NCI-H345 treated with DMSO at 0.1 percent for 48 hours (cell line): ENCODE measurements around the gene TUT1.
"Not testable (repeated sequence)": the region's sequence is repeated elsewhere in the genome, so short reads cannot be mapped to it uniquely, and the experiment has no call there.

Experiments
- DNase-seq: peaks from one replicate; lab custom pipeline; 2025; ENCODE audit not compliant: unreplicated experiment; lab: John Stamatoyannopoulos, UW

TUT1 gene

DNA sequence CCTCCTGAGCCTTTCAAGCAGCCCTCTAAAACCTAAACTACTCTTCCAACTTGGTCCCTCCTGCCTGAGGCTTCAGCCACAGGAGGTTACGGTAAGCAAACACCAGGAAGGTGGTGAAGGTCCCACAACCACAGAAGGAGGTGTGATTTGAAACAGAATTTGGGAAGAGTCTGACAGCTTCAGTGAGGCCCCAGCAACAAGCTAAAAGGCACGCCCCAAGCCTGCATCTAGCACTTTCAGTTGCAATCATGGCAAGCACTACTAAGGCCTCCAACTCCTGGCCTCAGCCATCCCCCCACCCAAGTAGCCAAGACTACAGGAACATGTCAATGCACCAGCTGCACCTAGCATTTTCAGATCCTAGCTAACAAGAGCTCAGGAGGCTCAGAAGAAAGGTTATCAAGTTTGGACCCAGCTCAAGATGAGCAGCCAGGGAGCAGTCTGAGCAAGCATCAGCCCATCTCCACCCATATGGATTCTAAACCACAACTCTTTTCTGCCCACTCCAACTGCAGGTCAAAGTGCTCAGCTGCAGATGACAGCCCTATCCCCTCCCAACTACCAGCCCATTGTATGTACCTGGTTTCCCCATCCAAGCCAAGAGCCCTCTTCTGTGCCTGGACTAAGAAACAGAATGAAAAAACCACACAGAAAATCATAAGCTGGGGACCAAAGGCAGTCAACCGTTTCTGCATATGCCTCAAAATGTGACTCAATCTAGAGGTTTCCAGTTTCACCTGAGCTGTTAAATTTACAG, 34.3 kb downstream of the TUT1 start:
- no peak for DNase-seq

DNA sequence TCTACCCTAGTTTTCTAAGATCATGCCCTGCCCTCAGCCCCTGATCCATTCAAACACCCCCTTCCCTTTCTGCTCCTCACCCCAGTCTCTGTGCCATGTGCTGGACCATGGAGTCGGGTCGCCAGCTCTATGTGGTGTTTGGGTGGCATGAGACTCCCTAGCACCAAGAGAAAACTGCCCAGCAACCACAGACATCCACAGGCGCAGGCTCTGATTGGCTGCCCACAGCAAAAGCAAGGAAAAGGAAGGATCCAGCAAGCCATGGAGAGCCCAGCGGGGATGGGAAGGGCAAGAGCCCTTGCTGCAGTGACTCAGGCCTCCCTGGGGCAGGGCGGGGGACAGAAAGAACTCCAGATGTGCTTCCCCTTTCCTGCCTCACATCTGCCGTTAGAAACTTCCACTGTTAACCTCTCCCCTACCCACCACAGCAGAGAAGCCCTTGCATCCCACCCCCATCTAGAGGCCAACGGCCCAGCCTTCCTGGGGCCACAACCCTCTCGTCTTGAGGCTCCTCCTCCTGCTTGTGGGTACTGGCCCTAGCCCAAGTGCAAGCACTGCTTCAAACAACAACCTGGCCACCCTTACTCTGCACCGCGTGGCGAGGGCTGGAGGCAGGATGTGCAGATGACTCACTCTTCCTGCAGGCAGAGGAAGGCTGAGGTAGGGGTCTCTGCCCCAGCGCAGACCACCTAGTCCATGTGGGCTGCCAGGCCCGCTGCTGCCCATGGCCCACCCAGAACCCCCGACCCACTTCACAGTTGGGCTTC, 35.0 kb downstream of the TUT1 start:
- no peak for DNase-seq

DNA sequence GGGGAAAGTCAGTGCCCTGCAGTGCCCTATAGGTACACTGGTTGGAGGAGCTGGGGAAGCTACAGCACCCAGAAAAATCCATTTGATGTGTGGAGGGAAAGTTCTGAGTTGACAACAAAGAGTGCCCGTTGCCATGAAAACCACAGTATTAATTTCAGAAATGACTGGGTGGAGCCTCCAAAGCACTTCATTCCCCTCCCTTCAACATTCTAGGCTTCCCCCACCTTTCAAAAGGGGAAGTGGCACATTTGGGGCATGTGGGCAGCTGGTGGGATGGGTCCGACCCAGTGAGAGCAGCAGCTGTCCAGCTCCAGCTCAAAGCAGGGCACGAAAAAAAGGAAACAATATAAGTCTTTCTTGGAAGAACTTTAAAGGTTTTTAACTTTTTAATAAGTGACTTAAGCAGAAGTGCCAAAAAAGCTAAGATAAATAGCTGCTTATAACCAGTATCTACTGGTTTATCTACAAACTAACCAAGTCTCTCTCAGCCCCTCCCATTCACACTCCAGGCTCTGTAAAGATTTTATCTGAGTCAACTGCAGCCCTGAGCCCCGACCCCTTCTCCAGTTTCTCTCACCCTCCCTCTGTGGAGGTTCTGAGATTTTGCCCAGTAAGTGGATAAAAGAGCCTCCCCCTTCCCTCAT, 35.7 kb downstream of the TUT1 start:
- DNase-seq: no peak

DNA sequence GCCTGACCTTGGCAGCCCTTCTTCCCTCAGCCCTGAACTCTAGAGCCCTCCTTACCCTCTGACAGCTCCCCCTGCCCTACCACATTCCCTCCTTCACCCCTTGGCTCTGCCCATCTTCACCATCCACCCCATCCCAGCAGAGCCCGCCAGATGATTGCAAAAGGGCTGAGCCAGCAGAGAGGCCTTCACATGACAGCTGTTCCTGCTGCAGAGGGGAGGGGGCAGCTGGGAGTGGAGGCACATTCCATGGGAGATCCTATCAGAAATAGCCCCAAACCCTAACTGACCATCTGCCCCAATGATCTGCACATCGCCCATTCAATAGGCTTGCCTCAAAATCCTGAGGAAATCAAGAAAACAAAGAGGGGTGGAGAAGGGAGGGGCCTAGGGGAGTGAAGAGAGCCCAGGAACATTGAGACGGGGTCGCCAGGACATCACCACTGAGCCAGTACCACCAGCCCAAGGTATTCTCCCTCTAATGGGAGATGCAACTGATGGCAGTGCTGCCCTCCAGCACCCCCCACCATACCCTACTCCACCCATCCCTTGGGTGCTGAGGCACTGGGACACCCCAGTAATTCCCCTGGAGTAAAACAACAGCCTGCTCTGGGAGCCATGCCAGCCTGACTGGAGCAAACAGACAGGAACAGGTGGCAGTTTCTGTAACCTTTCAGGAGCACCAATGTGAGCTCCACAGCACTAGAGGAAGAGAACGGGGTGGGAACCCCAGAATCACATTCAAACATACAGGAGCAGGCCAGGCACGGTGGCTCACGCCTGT, 36.7 kb downstream of the TUT1 start:
- DNase-seq: no peak

DNA sequence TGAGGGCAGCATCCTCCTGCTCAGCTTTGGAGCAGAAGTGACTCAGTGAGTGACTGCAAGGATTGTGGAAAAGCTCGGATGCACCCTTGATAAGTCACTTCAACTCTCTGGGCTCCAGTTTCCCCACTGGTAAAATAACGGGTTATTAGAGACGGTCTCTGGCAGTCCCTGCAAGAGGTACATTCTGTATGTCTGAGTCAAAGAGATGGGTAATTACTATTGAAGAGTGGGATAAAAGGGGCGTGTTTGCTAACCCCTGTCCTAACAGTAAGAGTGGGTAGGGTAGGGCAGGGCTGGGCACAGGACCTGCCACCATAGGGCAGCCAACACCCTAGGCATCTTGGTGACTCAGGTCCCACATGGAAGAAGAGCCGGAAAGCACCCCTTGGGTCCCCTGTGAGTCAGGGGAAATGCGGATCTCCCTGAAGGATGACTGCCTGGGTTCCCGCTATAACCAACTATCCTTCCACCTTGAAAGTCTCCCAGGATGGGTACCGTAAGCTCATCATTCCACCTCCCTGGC, 37.4 kb downstream of the TUT1 start:
- DNase-seq: no peak

DNA sequence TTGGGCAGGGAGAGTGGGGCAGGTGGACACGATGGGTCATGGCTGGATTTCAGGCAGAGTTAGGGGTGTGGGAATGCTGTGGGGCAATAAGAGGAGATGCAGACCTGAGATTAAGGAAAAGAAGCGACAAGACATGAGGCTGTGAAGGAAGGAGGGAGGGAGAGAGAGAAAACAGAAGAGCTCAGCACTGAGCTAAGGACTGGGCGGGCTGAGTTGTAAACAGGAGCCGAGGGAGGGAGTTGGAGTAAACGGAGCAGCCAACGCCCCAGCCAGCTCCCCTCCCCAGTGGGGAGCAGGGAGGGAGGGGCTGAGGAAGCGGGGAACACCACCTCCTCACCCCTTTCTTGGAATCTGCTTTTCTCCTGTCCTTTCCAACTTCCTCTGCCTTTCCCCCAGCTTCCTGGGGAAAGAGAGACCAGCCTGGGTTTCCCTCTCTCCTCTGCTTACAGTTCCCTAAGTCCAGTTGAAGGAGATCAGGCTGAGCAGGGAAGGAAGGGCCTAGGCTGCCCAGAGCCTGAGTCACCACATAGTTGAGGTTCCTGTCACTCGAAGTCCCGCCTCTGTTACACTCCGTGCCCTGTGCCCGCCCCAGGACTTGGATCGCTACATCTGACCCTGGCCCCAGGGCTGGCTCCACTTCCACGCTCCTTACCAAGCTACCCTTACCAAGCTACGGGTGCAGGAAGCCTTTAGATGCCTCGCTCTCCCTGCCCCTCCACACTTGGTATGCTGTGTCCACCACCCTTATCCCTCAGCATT, 38.1 kb downstream of the TUT1 start:
- DNase-seq: no peak

DNA sequence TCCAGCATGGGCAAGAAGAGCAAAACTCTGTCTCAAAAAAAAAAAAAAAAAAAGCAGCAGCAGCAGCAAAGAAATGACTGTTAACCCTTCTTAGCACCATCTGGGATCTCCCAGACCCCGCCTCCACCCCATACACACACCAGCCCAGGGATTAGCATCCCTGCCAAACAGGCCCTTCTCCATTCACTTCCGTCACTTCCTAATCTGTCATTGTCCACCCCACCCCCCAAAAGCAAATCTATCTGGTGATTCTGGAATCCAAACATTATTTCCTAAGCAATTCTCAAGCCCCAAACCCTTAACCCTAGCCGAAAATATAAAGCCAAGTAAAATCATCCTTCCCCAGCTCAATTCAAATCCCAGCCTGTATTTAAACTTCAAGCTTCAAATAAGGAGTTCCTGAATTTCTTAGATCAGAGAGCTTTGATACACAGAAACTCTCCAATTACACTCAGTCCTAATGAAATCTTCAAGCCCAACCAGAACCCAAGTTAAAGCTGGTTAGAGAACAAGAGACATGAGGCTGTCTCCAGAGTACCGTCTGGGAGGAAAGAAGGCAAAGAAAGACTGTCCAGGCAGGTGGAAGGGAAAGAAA, 38.7 kb downstream of the TUT1 start:
- DNase-seq: no peak

DNA sequence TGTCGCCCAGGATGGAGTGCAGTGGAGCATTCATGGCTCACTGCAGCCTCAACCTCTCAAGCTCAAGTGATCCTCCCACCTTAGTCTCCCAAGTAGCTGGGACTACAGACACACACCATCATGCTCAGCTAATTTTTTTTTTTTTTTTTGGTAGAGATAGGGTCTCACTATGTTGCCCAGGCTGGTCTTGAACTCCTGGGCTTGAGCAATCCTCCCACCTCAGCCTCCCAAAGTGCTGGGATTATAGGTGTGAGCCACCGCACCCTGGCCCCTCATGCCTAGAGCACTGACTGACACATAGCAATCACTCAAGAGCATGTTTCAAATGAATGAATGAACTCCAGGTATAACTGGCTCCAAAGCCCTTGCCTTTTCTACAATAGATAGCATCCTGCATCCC, 40.8 kb downstream of the TUT1 start:
- not testable (repeated sequence) for DNase-seq

DNA sequence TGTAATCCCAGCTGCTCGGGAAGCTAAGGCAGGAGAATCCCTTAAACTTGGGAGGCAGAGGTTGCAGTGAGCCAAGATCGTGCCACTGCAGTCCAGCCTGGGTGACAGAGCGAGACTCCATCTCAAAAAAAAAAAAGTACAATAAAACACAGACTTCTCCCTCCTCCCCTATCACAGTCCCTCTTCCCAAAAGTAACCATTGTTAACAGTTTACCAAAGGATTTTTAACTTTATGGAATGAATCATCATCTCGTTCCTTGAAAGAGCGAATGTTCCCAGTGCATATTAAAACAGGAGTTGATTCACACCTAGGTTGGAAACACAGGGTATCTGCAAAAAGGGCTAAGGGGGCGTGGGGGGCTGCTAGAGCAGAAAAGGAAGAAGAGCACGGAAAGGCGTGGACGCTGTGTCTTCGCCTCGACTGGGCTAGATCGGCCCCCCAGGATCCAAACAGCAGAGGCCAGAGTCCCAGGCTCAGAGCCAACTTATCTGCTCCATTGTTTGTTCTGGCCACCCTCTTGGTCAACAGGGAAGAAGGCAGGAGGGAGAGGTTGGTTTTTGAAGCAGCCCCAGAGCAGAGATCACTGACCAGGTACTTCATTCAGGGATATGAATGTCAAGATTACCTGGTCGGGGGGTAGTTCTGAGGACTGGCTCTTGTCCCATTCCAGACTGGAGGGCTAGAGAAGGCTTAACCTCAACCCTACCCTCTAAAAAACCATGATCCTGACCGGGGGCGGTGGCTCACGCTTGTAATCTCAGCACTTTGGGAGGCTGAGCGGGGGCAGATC, 42.6 kb downstream of the TUT1 start:
- no peak for DNase-seq

DNA sequence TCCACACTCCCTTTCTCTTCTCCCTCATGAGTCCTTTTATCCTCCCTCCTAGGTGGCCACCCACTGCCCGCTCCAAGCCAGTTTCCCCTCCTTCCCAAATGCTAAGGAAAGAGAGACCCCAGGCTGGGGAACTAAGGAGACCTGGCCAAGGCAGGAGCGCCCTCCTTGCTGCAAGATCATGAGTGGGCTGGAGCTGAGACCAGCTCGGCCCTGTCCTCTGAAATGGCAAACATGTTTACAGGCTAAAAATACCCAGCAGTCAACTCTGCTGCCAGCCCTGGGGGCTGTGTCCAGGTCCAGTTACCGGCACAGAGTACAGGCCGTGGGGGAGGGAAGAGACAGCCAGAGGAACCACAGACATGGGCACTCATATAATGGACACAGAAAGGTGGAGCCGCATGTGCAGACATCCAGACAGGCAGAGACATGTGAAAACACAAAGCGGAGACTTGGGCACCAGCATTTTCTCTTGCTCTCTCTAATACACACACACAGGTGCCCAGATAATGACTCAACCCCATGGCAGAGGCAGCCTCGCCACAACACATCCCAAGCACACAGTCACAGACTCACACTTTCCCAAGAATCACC, 43.5 kb downstream of the TUT1 start:
- DNase-seq: no peak

DNA sequence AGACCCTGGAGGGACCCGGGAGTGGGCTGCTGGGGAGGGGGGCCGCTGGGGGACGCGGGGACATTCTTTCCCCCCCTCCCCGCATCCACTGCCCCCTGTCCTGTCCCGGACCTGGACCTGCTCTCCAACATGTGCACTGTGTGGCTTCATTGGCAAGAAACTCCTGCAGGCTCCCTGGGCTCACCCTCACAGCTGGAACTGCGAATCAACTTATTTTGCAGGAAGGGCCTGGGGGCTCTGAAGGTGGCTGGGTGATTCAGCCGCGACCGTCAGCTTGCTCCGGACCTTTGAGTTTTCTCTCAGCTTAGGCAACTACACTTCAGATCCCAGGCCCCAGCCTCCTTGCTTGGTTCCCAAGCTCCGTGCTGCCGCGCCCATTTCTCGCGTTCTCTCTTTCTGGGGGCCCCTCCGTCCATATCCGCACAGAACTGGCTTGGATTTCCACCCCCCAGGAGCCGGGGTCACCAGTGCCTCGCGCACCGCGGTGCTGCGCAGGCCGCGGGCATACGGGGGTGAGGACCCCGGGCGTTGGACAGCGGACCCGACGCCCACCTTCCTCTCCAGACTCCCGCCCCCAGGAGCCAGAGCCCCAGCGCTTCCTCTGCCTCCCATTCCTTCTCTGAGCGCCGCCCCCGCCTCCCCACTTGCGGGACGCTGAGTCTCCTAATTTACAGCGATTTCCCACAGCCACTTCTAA, 44.2 kb downstream of the TUT1 start:
- DNase-seq: no peak

DNA sequence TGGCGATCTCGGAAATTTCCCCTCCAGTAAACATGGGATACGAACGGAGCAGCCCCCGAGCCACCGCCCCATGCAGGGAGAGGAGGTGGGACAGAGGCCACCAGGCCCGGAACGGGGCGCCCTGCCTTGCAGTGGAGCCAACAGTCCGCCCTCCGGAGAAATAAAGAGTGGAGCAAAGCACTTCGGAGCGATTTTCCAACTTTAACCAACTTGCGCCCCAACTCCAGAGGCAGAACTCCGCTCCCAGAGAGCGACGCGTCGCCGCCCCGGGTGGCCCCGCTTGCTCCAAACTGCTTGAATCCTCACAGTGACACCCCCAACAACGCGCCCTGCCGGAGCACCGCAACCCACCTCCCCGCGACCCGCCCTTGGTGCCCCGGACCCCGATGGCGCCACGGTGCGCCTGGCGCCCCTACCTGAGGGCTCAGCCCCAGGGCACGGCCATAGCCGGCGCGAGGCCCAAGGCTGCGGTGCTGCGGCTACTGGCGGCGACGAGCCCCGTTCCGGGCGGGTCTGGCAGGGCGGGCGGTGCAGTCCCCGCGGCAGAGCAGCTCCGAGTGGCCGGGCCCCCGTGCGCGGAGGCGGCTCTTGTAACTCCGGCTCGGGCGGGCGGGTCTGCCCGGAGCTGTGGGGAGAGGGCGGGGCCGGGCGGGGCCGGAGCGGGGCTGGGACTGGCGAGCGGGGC, 44.9 kb downstream of the TUT1 start, which contains the start of gene AHNAK:
TSS of gene AHNAK (minus strand) at position 563 of the 685 bp plus-strand sequence. CDS start 10,708 bp downstream, outside the sequence.
- no peak for DNase-seq

DNA sequence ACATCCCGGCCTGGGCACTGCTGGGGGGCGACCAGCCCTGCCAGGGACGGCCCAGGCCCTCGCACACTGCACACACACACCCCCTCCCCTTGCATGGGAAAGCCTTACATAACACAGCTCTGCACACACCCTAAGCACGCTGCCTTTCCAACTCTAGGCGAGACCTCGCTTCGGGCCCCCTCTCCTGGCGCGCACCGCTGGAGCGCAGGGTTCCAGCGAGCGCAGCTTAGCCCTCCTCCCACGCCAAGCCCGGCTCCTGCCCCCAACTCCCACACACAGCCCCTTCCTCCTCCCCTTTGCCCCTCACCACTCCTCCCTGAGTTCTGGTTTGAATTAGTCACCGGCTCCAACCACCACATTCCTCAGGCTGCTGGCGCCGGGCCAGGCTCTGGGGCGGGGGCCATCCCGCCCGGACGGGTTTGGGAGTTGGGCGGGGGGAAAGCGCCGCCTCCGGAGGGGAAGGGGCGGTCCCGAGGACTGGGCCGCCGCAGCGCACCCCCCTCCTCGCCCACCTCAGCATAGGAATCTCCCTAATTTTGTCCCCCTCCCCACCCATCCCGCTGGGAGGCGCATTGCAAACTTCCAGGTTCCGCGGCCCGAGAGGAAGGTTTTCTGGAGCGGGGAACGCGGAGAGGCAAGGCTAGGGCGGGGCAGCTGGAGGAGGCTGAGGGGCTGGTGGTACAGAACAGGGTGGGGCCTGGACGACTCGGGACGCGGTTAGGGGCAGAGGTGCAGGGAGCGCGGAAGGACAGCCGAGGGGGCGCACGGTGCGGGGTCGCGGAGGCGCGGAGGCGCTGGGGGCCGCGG, 45.7 kb downstream of the TUT1 start:
- DNase-seq: no peak

DNA sequence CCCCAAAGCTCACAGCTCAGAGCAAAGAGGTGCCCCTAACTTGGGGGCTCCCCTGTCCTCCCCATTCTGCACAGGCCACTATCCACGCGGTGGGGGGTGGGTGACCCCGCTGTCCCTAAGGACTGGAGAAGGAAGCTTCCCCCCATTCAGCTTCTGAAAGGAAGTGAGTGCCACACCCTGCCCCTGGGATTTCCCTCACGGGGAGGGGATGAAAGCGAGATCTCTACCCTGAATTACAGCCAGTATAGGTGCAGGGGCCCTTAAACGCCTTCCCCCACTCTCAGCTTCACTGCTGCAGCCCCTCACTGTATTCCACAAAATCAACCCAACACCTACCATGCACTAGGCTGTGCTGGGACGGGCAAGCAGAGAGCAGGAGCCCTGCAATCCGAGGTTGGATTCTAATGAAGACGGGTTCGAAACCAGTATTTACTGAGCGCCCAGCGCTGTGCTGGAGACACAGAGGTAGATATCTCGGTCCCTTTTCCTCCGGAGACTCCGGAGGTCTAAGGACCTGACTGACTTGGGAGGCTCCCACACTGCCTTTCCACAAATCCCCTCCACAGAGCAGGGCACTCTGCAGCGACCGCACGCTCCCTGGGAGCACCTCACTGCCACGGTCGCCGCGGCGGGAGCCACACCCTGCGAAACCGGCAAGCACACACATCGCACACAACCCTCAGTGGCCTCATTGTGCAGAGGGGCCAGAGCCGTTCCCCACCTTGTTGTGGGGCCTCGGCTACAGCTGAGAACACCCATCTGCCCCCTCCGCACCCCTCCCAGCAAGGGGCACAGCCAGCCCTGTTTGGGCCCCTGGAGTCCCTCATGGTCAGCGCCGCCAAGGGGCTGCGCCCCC, 46.5 kb downstream of the TUT1 start:
- DNase-seq: no peak

DNA sequence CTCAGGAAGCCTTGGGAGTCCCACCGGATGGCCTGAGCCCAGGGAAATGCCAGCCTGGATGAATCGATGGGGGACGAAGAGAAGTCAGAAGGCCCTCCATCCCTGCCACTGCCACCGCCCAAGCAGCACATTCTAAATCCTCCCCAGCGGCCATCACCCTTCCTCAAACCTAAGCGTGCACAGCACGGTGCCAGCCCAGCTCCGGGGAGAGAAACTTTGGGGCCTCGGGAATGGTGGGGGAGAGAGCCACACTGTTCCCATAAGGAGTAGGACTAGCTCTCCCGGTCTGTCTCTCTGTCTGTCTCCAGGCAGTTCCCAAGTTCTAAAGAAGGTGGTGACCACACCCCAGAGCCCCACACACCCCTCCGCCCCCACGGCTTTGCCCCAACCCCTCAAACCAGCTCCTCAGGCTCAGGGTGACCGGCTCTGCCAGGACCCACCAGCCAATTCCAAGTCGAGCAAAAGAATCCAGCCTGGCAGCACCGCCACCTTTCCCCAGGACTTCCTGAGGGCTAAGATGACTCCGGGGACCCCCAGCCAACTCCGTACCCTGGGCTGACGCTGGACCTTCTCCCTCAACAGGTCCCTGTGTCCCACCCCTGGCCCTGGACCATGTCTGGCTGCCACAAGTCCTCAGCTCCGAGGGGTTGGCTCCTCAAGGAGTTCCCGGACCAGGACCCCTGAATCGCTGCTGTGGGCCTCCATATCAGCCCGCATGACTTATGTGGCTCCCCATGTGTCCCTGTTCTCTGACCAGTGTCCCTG, 47.5 kb downstream of the TUT1 start:
- DNase-seq: no peak
